ENCODE data around the gene SFT2D2.

GRCh38 chr1:168230709-168231108 is 4.9 kb downstream of the SFT2D2 start:
- TF ChIP-seq CTCF (IDR thresholded peaks at IDR 0.05) (no peak), POLR2AphosphoS5 (IDR thresholded peaks at IDR 0.05) (no peak), POLR2A (IDR thresholded peaks at IDR 0.05) (no peak)
